ENCODE results near the gene CCT5.

CCT5 gene

DNA sequence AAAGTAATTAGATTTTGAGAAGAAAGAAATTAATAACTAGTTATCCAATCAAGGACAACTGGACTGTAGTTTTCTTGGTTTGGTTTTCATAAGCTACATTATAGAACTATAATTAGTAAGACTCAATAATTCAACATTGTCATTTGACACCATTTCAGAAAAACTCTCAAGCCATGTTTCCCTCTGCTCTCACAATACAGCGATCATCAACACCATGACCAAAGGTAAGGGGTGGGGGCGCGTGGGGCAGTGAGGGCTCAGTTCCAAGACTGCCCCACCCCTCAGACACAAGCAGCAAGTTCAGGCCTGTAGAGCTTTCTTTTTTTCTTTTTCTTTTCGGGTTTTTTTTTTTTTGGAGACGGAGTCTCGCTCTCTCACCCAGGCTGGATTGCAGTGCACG lies 51.2 kb downstream of the CCT5 start:
- Histone ChIP-seq H3K4me2 (ENCODE audit: low read length) (peak overlapping the region; percentile 41), H3K27me3 (ENCODE audit: control insufficient read depth, insufficient read depth, low read length) (no peaks in the 10 kb centered on the region), H3K27ac (no peak overlapping the region), H3K36me3 (ENCODE audit: control insufficient read depth, insufficient read depth, low read length) (no peaks in the 10 kb centered on the region), H3K4me3 (ENCODE audit: low read depth, low read length) (peak overlapping the region; percentile 7), H3K4me1 (peaks cover 29% of the 10 kb centered on the region), H2AFZ (peak overlapping the region; percentile 35), H3K9ac (no peak overlapping the region), H3K9me3 (ENCODE audit: control insufficient read depth, low read length) (no peaks in the 10 kb centered on the region), H3K79me2 (peaks cover 8% of the 10 kb centered on the region)
- TF ChIP-seq, protein P1, sequence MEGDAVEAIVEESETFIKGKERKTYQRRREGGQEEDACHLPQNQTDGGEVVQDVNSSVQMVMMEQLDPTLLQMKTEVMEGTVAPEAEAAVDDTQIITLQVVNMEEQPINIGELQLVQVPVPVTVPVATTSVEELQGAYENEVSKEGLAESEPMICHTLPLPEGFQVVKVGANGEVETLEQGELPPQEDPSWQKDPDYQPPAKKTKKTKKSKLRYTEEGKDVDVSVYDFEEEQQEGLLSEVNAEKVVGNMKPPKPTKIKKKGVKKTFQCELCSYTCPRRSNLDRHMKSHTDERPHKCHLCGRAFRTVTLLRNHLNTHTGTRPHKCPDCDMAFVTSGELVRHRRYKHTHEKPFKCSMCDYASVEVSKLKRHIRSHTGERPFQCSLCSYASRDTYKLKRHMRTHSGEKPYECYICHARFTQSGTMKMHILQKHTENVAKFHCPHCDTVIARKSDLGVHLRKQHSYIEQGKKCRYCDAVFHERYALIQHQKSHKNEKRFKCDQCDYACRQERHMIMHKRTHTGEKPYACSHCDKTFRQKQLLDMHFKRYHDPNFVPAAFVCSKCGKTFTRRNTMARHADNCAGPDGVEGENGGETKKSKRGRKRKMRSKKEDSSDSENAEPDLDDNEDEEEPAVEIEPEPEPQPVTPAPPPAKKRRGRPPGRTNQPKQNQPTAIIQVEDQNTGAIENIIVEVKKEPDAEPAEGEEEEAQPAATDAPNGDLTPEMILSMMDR (IDR thresholded peaks at IDR 0.05), result no peak

DNA sequence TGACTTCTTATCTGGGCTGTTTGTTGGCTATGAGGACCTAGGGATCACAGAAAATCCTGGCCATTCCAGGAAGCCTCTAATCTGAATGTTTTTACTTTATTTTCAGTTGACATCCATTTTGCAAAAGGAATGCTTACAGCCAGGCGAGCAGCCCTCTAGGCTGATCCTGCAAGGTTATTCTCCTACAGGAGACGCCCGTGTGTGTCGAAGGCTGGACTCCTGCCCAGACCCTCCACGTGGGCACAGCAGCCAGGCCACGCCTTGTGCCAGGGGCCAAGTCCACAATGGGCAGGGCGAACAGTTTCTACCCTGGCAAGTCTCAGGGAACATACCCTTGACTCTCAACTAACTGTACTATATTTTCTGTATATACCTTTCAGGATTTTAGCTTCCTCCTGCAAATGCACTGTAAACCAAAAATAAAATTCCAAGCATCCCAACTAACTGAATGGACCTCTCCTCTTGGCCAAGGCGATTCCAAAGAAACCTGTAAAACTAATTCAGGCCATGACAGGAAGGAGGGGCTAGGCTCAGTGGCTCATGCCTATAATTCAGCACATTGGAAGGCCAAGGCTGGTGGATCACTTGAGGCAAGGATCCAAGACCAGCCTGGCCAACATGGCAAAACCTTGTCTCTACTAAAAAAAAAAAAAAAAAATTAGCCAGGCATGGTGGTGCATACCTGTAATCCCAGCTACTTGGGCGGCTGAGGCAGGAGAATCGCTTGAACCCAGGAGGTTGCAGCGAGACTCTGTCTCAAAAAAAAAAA lies 51.9 kb downstream of the CCT5 start:
- peak overlapping the region; percentile 70 for H3K27ac ChIP-seq
- H3K79me2 ChIP-seq, result peaks cover 8% of the 10 kb centered on the region
- H3K36me3 ChIP-seq (ENCODE audit: control insufficient read depth, insufficient read depth, low read length), result no peaks in the 10 kb centered on the region
- TF ChIP-seq, protein P1 (IDR thresholded peaks at IDR 0.05), result no peak
- no peak overlapping the region for H3K9ac ChIP-seq
- peak overlapping the region; percentile 41 for H3K4me2 ChIP-seq (ENCODE audit: low read length)
- H3K9me3 ChIP-seq (ENCODE audit: control insufficient read depth, low read length), result no peaks in the 10 kb centered on the region
- H2AFZ ChIP-seq, result peak overlapping the region; percentile 48
- no peaks in the 10 kb centered on the region for H3K27me3 ChIP-seq (ENCODE audit: control insufficient read depth, insufficient read depth, low read length)
- peaks cover 35% of the 10 kb centered on the region for H3K4me1 ChIP-seq
- H3K4me3 ChIP-seq (ENCODE audit: low read depth, low read length), result peak overlapping the region; percentile 30

DNA sequence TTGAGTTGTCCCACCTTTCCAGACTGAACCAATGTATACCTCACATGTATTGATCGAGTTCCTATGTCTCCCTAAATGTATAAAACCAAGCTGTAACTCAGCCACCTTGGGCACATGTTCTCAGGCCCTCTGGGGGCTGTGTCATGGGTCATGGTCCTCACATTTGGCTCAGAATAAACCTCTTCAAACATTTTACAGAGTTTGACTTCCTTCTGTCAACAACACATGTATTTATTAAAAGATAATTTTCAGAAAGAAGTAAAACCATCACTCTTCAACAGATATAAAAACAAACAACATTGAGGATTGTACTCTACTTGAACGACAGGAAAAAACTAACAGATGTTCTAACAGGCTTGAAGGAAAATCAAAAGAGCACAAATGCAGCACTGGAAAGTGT lies 53.1 kb downstream of the CCT5 start:
- Histone ChIP-seq H3K27ac (peak overlapping the region; percentile 70), H3K9ac (no peak overlapping the region), H3K4me2 (ENCODE audit: low read length) (no peak overlapping the region), H2AFZ (no peak overlapping the region), H3K79me2 (peaks cover 8% of the 10 kb centered on the region), H3K4me1 (peaks cover 35% of the 10 kb centered on the region), H3K36me3 (ENCODE audit: control insufficient read depth, insufficient read depth, low read length) (no peaks in the 10 kb centered on the region), H3K9me3 (ENCODE audit: control insufficient read depth, low read length) (no peaks in the 10 kb centered on the region), H3K4me3 (ENCODE audit: low read depth, low read length) (no peak overlapping the region), H3K27me3 (ENCODE audit: control insufficient read depth, insufficient read depth, low read length) (no peaks in the 10 kb centered on the region)
- TF ChIP-seq, protein P1 (IDR thresholded peaks at IDR 0.05), result no peak

DNA sequence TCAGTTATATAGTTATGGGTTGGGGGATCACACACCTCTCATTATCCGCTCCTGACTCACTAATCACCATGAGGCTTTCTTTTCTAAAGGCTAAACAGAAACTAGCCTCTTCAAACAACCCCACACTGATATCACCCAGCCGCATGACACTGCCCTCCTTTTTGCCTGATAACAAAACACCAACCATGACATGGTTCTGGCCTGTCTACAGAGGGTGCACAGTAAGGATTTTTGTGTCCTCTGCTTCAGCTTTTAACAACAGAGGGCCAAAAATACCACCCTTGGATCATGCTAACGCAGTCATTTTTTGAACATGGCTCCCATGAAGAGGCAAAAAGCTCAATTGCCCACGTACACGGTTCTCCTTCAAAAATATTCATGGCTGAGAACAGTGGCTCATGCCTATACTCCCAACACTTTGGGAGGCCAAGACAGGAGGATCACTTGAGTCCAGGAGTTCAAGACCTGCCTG lies 53.7 kb downstream of the CCT5 start:
- no peak overlapping the region for H3K9ac ChIP-seq
- H3K27me3 ChIP-seq (ENCODE audit: control insufficient read depth, insufficient read depth, low read length), result no peaks in the 10 kb centered on the region
- peak overlapping the region; percentile 70 for H3K27ac ChIP-seq
- H3K9me3 ChIP-seq (ENCODE audit: control insufficient read depth, low read length), result no peaks in the 10 kb centered on the region
- peaks cover 8% of the 10 kb centered on the region for H3K79me2 ChIP-seq
- no peak overlapping the region for H3K4me2 ChIP-seq (ENCODE audit: low read length)
- H3K4me1 ChIP-seq, result peaks cover 35% of the 10 kb centered on the region
- H3K4me3 ChIP-seq (ENCODE audit: low read depth, low read length), result no peak overlapping the region
- H3K36me3 ChIP-seq (ENCODE audit: control insufficient read depth, insufficient read depth, low read length), result no peaks in the 10 kb centered on the region
- TF ChIP-seq, protein P1 (IDR thresholded peaks at IDR 0.05), result no peak
- peak overlapping the region; percentile 3 for H2AFZ ChIP-seq

DNA sequence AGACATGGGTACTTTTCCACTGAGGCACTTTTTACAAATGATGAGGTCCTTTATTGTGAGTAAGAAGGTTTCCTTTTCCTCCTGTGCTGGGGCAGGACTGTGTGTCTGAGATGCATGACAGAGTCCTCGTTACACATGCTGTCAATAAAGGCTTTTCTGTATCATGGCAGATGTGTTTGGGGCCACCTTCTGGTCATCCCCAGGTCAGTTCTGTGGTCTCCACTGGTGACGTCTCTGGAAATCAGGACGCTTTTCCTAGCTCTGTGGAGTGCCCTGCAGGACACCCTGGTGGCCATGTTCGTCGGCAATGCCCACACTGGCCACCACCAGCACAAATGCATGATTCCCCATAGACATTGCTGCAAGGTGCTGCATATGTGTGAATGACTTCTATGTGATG lies 54.9 kb downstream of the CCT5 start:
- Histone ChIP-seq H3K27ac (no peak overlapping the region), H3K9ac (no peak overlapping the region), H3K4me1 (peaks cover 37% of the 10 kb centered on the region)

More for the DNA sequence above, 54.9 kb downstream of the CCT5 start:
- no peak overlapping the region for H3K4me2 ChIP-seq (ENCODE audit: low read length)
- no peaks in the 10 kb centered on the region for H3K27me3 ChIP-seq (ENCODE audit: control insufficient read depth, insufficient read depth, low read length)
- no peak overlapping the region for H3K4me3 ChIP-seq (ENCODE audit: low read depth, low read length)
- peak overlapping the region; percentile 2 for H2AFZ ChIP-seq
- H3K36me3 ChIP-seq (ENCODE audit: control insufficient read depth, insufficient read depth, low read length), result no peaks in the 10 kb centered on the region
- TF ChIP-seq, protein P1 (IDR thresholded peaks at IDR 0.05), result peak; percentile 64
- H3K9me3 ChIP-seq (ENCODE audit: control insufficient read depth, low read length), result no peaks in the 10 kb centered on the region
- peaks cover 8% of the 10 kb centered on the region for H3K79me2 ChIP-seq
